Stimulated activated naive B cell treated with anti-CD40 and anti-IgM and Interleukin-4, amounts not matched to agents 10 μg/mL and 1 μg/mL and 100 μg/mL, for 72 hours (primary cell): ENCODE data around the gene SMG6.

Source experiments
- ATAC-seq, 2 donors: fragments of 150-1000 bp; cut with Tn5 transposase; replicated peaks; 2 replicates each; pipeline ENCODE4 v1.10.0; 2021; ENCODE audit warnings: moderate library complexity in 1 of 2
- DNase-seq: peaks from one replicate; pipeline ENCODE4 v3.0.0; 2021
- H3K27ac Mint-ChIP-seq: one replicate; pipeline ENCODE4 v1.8.0; 2022; ENCODE audit warnings: mild to moderate bottlenecking, mixed read lengths
- H3K27me3 Mint-ChIP-seq, 2 donors: one replicate each; pipeline ENCODE4 v1.8.0; 2022; ENCODE audit warnings: mixed read lengths in 2 of 2
- H3K36me3 Mint-ChIP-seq, 2 donors: one replicate each; pipeline ENCODE4 v1.8.0; 2022; ENCODE audit warnings: mixed read lengths in 2 of 2, mild to moderate bottlenecking in 1 of 2
- H3K4me1 Mint-ChIP-seq, 2 donors: one replicate each; pipeline ENCODE4 v1.8.0; 2022; ENCODE audit warnings: mixed read lengths in 2 of 2, mild to moderate bottlenecking in 1 of 2
- H3K4me3 Mint-ChIP-seq, 2 donors: one replicate each; pipeline ENCODE4 v1.8.0; 2022; ENCODE audit warnings: mild to moderate bottlenecking in 2 of 2, mixed read lengths in 2 of 2, moderate library complexity in 1 of 2
- H3K9me3 Mint-ChIP-seq, 2 donors: one replicate each; pipeline ENCODE4 v1.8.0; 2022; ENCODE audit warnings: mixed read lengths in 2 of 2, mild to moderate bottlenecking in 1 of 2

SMG6 gene

GRCh38 chr17:2222301-2222700 is 81.3 kb downstream of the SMG6 start:
- no peak overlapping the region for H3K27ac Mint-ChIP-seq

GRCh38 chr17:2218426-2218825 is 85.2 kb downstream of the SMG6 start:
- no peak overlapping the region for H3K4me3 Mint-ChIP-seq

More at GRCh38 chr17:2222301-2222700, 81.3 kb downstream of the SMG6 start:
- Mint-ChIP-seq H3K4me1 (peaks cover 10 to 14% of the 10 kb centered on the region in 2 donors), H3K4me3 (no peak overlapping the region), H3K9me3 (no peaks in the 10 kb centered on the region), H3K27me3 (no peaks in the 10 kb centered on the region), H3K36me3 (peaks cover 18 to 34% of the 10 kb centered on the region in 2 donors)
- DNase-seq (no peak), ATAC-seq (no peak)

GRCh38 chr17:2215616-2216364 is 87.8 kb downstream of the SMG6 start:
- Mint-ChIP-seq H3K4me1 (peaks cover 22 to 23% of the 10 kb centered on the region in 2 donors), H3K4me3 (peak overlapping the region; percentile 85 to 87), H3K27ac (peak overlapping the region; percentile 99), H3K27me3 (no peaks in the 10 kb centered on the region), H3K9me3 (no peaks in the 10 kb centered on the region), H3K36me3 (peaks cover 9 to 22% of the 10 kb centered on the region in 2 donors)
- peak; percentile 99 for ATAC-seq
- DNase-seq = peak; percentile 36

More at GRCh38 chr17:2218426-2218825, 85.2 kb downstream of the SMG6 start:
- ATAC-seq (no peak), DNase-seq (no peak)
- Mint-ChIP-seq H3K4me1 (peaks cover 25 to 27% of the 10 kb centered on the region in 2 donors), H3K36me3 (peaks cover 13 to 21% of the 10 kb centered on the region in 2 donors), H3K27ac (no peak overlapping the region), H3K9me3 (no peaks in the 10 kb centered on the region), H3K27me3 (no peaks in the 10 kb centered on the region)

GRCh38 chr17:2214929-2215615 is 88.5 kb downstream of the SMG6 start:
- Mint-ChIP-seq H3K27me3 (no peaks in the 10 kb centered on the region), H3K27ac (peak overlapping the region; percentile 99), H3K4me1 (peaks cover 22 to 23% of the 10 kb centered on the region in 2 donors), H3K4me3 (peak overlapping the region; percentile 85 to 87), H3K36me3 (peaks cover 11 to 27% of the 10 kb centered on the region in 2 donors), H3K9me3 (no peaks in the 10 kb centered on the region)
- no peak for DNase-seq
- peak; percentile 26 for ATAC-seq

DNA sequence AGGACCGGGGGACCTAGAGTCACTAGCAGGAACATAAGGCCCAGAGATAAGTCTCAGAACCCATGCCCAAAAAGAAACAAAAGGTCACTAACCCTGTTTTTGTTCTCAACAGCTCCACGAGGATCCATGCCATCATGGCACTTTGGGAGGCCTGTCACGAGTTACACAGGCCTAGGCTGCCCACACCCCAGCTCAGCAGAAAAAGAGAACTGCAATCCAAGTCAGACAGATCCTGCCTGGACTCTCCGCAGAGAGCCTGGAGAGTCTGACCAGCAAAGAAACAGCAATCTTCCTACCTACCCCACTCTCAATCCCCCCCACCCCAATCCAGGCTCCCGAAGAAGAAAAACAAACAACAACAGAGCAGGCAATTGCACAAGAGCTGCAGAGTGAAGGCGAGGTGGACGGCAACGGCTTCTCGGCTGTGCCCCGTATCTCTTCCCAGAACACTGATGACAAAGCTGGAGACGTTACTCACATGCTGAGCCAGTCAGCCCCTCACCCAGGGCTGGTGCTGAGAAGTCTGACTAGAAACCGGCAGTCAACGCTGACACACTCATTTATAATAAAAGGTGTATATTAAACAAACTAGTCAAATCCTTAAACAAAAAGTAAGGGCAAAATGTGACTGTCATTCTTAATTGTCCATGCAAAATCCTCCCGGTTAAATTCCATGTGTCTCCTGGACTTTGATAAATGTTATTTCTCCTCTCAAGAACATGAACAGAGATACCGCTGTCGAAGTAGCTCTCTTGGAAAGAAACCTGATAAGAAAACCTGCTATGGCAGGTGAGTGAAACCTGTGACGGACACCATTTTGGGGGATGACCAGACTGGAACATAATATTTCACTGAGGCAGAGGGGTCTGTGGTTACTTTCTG is 89.3 kb downstream of the SMG6 start:
- H3K4me1 Mint-ChIP-seq = peaks cover 22 to 23% of the 10 kb centered on the region in 2 donors
- H3K36me3 Mint-ChIP-seq = peaks cover 11 to 27% of the 10 kb centered on the region in 2 donors
- no peak overlapping the region for H3K27ac Mint-ChIP-seq
- H3K27me3 Mint-ChIP-seq = no peaks in the 10 kb centered on the region
- no peak for DNase-seq
- no peak for ATAC-seq
- no peak overlapping the region for H3K4me3 Mint-ChIP-seq
- H3K9me3 Mint-ChIP-seq = no peaks in the 10 kb centered on the region

GRCh38 chr17:2213291-2213960 is 90.2 kb downstream of the SMG6 start:
- Mint-ChIP-seq H3K4me1 (peaks cover 19 to 20% of the 10 kb centered on the region in 2 donors), H3K4me3 (no peak overlapping the region), H3K27me3 (no peaks in the 10 kb centered on the region), H3K9me3 (no peaks in the 10 kb centered on the region), H3K27ac (peak overlapping the region; percentile 25), H3K36me3 (peaks cover 11 to 29% of the 10 kb centered on the region in 2 donors)
- no peak for DNase-seq
- no peak for ATAC-seq

DNA sequence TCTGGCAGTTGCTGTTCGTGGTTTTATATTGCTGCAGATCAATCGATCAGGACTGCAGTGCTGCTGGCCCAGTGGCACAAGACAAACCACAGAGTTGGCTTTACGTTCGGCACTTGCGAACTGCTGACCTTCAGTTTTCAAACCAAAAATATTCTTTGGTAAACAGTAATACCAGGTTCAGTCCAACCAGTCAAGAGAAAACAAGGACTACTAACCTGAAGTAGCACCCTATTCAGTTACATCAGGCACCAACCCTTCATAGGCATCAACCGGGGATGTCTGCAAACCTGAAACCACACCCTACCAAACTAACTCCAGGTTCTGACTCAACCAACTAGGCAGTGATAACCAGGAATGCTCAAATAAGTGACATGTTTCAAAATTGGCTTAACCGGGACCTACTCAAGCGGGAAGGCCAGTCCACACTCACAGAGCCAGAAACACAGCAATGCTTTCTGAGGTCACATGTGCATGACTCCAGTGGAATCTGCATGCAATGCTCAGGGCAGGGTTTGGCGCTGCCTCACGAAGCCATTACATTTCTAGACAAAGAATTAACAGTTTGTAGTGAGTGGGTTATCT is 91.1 kb downstream of the SMG6 start:
- Mint-ChIP-seq H3K9me3 (no peaks in the 10 kb centered on the region), H3K27ac (peak overlapping the region; percentile 69), H3K4me1 (peaks cover 17 to 18% of the 10 kb centered on the region in 2 donors), H3K36me3 (peaks cover 15 to 31% of the 10 kb centered on the region in 2 donors), H3K27me3 (no peaks in the 10 kb centered on the region), H3K4me3 (no peak overlapping the region)
- DNase-seq (no peak), ATAC-seq (no peak)

DNA sequence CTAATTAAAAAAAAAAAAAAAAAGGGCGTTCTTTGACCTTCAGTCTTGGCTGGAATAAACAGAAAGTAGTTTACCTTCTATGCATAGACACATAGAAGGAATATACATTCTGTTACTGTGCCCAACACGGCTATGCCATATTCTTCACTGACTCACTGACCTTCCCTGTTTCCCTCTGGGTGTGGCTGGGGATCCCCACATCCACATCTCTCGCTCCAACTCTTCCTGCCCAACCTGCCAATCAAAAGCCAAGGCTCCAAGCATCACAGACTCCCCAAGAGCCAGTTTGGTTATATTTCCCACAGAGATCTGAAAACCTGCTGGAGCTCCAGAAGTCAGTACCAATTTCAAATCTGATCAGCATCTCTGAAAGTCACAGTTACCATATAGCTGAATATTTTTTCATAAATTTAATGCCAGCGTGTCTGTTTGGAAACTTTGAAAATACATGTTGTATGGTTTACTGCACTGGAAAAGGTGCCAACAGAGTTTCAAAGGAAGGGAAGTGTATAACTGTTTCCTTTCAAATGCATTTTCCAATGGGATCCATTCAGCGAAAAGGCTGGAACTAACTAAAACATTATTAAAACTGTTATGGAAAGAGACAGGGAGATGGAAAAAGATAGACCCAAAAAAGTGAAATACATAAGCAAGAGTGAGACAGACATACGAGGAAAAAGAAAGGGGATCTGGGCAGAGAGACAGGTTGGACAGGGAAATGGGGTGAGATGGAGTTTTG is 91.8 kb downstream of the SMG6 start:
- H3K9me3 Mint-ChIP-seq = no peaks in the 10 kb centered on the region
- H3K27ac Mint-ChIP-seq = no peak overlapping the region
- peaks cover 15 to 31% of the 10 kb centered on the region in 2 donors for H3K36me3 Mint-ChIP-seq
- no peaks in the 10 kb centered on the region for H3K27me3 Mint-ChIP-seq
- H3K4me1 Mint-ChIP-seq = peaks cover 16 to 18% of the 10 kb centered on the region in 2 donors
- no peak overlapping the region for H3K4me3 Mint-ChIP-seq
- no peak for ATAC-seq
- DNase-seq = no peak

GRCh38 chr17:2210726-2211125 is 92.9 kb downstream of the SMG6 start:
- Mint-ChIP-seq H3K4me3 (no peak overlapping the region), H3K36me3 (peaks cover 14 to 28% of the 10 kb centered on the region in 2 donors), H3K27ac (no peak overlapping the region), H3K27me3 (no peaks in the 10 kb centered on the region), H3K9me3 (no peaks in the 10 kb centered on the region), H3K4me1 (peaks cover 12% of the 10 kb centered on the region in 2 donors)
- DNase-seq (no peak), ATAC-seq (no peak)

GRCh38 chr17:2207815-2208515 is 95.6 kb downstream of the SMG6 start:
- DNase-seq = no peak
- Mint-ChIP-seq H3K4me1 (peaks cover 0 to 2% of the 10 kb centered on the region in 2 donors), H3K27me3 (no peaks in the 10 kb centered on the region), H3K36me3 (peaks cover 11 to 31% of the 10 kb centered on the region in 2 donors), H3K27ac (peak overlapping the region; percentile 74), H3K4me3 (no peak overlapping the region), H3K9me3 (no peaks in the 10 kb centered on the region)
- ATAC-seq = no peak

DNA sequence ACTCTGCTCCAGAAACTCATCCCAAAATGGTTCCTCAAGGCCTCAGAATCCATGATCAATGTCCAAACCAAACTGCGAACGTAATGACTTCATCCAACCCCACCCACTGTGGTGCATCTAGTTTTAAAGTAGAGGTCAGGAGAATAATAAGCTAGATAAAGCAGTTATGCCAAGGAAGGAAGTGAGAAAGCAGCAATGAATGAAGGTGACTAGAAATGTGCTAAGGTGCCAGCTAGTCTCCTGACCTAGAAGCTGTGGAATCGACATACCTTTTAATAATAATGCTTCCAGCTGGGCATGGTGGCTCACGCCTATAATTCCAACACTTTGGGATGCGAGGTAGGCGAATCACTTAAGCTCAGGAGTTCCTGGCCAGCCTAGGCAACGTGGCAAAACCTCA is 99.2 kb downstream of the SMG6 start:
- Mint-ChIP-seq H3K36me3 (peaks cover 9 to 13% of the 10 kb centered on the region in 2 donors), H3K27me3 (no peaks in the 10 kb centered on the region), H3K4me1 (no peaks in the 10 kb centered on the region), H3K27ac (no peak overlapping the region), H3K9me3 (no peaks in the 10 kb centered on the region), H3K4me3 (no peak overlapping the region)
- no peak for DNase-seq
- no peak for ATAC-seq

DNA sequence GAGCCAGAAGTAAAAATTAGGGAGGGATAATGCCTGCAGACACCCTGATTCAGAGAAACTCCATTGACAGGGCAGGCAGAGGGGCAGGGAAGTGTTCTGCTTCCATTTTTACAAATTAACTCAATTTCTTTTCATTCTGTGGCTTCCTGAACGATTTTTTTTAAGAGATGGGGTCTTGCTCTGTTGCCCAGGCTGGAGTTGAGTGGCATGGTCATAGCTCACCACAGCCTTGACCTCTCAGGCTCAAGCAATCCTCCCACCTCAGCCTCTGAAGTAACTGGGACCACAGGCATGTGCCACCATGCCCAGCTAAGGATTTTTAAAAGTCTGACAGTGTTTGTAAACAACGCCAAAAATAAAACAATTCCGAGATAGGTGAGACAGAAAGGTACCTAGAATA is 99.8 kb downstream of the SMG6 start:
- no peak for DNase-seq
- H3K4me1 Mint-ChIP-seq = no peaks in the 10 kb centered on the region
- H3K36me3 Mint-ChIP-seq = peaks cover 9 to 13% of the 10 kb centered on the region in 2 donors
- H3K9me3 Mint-ChIP-seq = no peaks in the 10 kb centered on the region
- no peak overlapping the region for H3K4me3 Mint-ChIP-seq
- no peaks in the 10 kb centered on the region for H3K27me3 Mint-ChIP-seq
- no peak overlapping the region for H3K27ac Mint-ChIP-seq
- no peak for ATAC-seq
